Endothelial cell (in vitro differentiated cells): ENCODE results near the gene SLC45A1. TPM values are rescaled to one million over a fixed set of nuclear protein-coding genes. Genes with fewer than 3 reads are reported as not detected.

Experiments used
- DNase-seq: peaks from one replicate; pipeline ENCODE4 v3.0.0; 2021; ENCODE audit warnings: low spot score
- H3K27ac Mint-ChIP-seq: one replicate; pipeline ENCODE4 v1.8.0; 2021; ENCODE audit warnings: mixed read lengths, inconsistent platforms; ENCODE audit not compliant: unreplicated experiment
- H3K27me3 Mint-ChIP-seq: one replicate; pipeline ENCODE4 v1.8.0; 2021; ENCODE audit warnings: mild to moderate bottlenecking, moderate library complexity, mixed read lengths, inconsistent platforms; ENCODE audit not compliant: unreplicated experiment
- H3K36me3 Mint-ChIP-seq: one replicate; pipeline ENCODE4 v1.8.0; 2021; ENCODE audit warnings: mild to moderate bottlenecking, low read depth, mixed read lengths, inconsistent platforms; ENCODE audit not compliant: unreplicated experiment
- H3K4me1 Mint-ChIP-seq: one replicate; pipeline ENCODE4 v1.8.0; 2021; ENCODE audit warnings: mild to moderate bottlenecking, mixed read lengths, inconsistent platforms; ENCODE audit not compliant: unreplicated experiment
- H3K4me3 Mint-ChIP-seq: one replicate; pipeline ENCODE4 v1.8.0; 2021; ENCODE audit warnings: mild to moderate bottlenecking, mixed read lengths, inconsistent platforms; ENCODE audit not compliant: unreplicated experiment
- H3K9me3 Mint-ChIP-seq: one replicate; pipeline ENCODE4 v1.8.0; 2021; ENCODE audit warnings: mixed read lengths, inconsistent platforms; ENCODE audit not compliant: unreplicated experiment
- CTCF ChIP-seq: fragments of 200-600 bp; sonication (generic); IDR thresholded peaks from one replicate; pipeline ENCODE4 v1.5.0; 2021; ENCODE audit warnings: antibody characterized with exemption; ENCODE audit not compliant: unreplicated experiment
- total RNA-seq: library from RNA; stranded (reverse); fragmentation: NEBNext Ultra II Directional; extraction: Animal tissue kit (Norgen Biotek cat#: 25700); gene quantifications from one replicate; pipeline ENCODE4 v1.2.1, GENCODE V29; 2021; ENCODE audit not compliant: unreplicated experiment

Gene SLC45A1
- total RNA-seq, 1 donor from 2014 or later, result 0.62 TPM

- Mint-ChIP-seq H3K4me3 (peak overlapping the region; percentile 10), H3K4me1 (peaks cover 49% of the 10 kb centered on the region), H3K27ac (peak overlapping the region; percentile 77), H3K9me3 (no peaks in the 10 kb centered on the region), H3K36me3 (peaks cover 24% of the 10 kb centered on the region), H3K27me3 (peaks cover 7% of the 10 kb centered on the region)
- TF ChIP-seq CTCF, result no peak
- DNase-seq, result no peak
Observed at GRCh38 chr1:8373125-8373524, 55.2 kb downstream of the SLC45A1 start.

- peaks cover 55% of the 10 kb centered on the region for H3K4me1 Mint-ChIP-seq
- H3K9me3 Mint-ChIP-seq, result no peaks in the 10 kb centered on the region
- H3K36me3 Mint-ChIP-seq, result peaks cover 24% of the 10 kb centered on the region
- H3K27me3 Mint-ChIP-seq, result peaks cover 7% of the 10 kb centered on the region
- no peak overlapping the region for H3K4me3 Mint-ChIP-seq
- DNase-seq, result no peak
- no peak for TF ChIP-seq CTCF
- H3K27ac Mint-ChIP-seq, result peak overlapping the region; percentile 77
Observed at GRCh38 chr1:8373581-8374241, 55.8 kb downstream of the SLC45A1 start.

GRCh38 chr1:8374356-8374755 lies 56.4 kb downstream of the SLC45A1 start:
- Mint-ChIP-seq H3K36me3 (peaks cover 27% of the 10 kb centered on the region), H3K27me3 (peaks cover 7% of the 10 kb centered on the region), H3K4me3 (no peak overlapping the region), H3K27ac (peak overlapping the region; percentile 70), H3K4me1 (peaks cover 61% of the 10 kb centered on the region), H3K9me3 (no peaks in the 10 kb centered on the region)
- no peak for DNase-seq
- no peak for TF ChIP-seq CTCF

- Mint-ChIP-seq H3K4me1 (peaks cover 64% of the 10 kb centered on the region), H3K27me3 (peaks cover 7% of the 10 kb centered on the region), H3K27ac (peak overlapping the region; percentile 70), H3K36me3 (peaks cover 27% of the 10 kb centered on the region), H3K4me3 (no peak overlapping the region), H3K9me3 (no peaks in the 10 kb centered on the region)
- DNase-seq, result no peak
- peak; percentile 25 for TF ChIP-seq CTCF
Observed at GRCh38 chr1:8374812-8375211, 56.9 kb downstream of the SLC45A1 start.

- no peaks in the 10 kb centered on the region for H3K9me3 Mint-ChIP-seq
- TF ChIP-seq CTCF, result no peak
- peaks cover 5% of the 10 kb centered on the region for H3K27me3 Mint-ChIP-seq
- no peak for DNase-seq
- H3K4me1 Mint-ChIP-seq, result peaks cover 60% of the 10 kb centered on the region
- peaks cover 26% of the 10 kb centered on the region for H3K36me3 Mint-ChIP-seq
- H3K4me3 Mint-ChIP-seq, result no peak overlapping the region
- H3K27ac Mint-ChIP-seq, result peak overlapping the region; percentile 18
Observed at GRCh38 chr1:8376358-8376840, 58.5 kb downstream of the SLC45A1 start.
